Activated naive CD8-positive, alpha-beta T cell treated with anti-CD3 and anti-CD28 coated beads, Interleukin-2, amount 10 ng/mL, durations not matched to agents 7 days and 5 days (primary cell): Measurements from ENCODE around the gene SNRNP27. TPM values are rescaled to one million over a fixed set of nuclear protein-coding genes. Genes with fewer than 3 reads are reported as not detected.
"Not testable (repeated sequence)": the region's sequence is repeated elsewhere in the genome, so short reads cannot be mapped to it uniquely, and the experiment has no call there.

Experiments
- ATAC-seq: fragments of 150-1000 bp; cut with Tn5 transposase; one replicate; pipeline ENCODE4 v1.10.0; 2021; ENCODE audit warnings: low read depth, moderate library complexity
- POLR2A ChIA-PET: fragments of 350-600 bp; sonication (Branson Sonifier 250); formaldehyde crosslinking; loops from one replicate; lab custom pipeline; 2021; ENCODE audit warnings: antibody characterized with exemption; lab: Charles Lee
- DNase-seq: peaks from one replicate; pipeline ENCODE4 v3.0.0; 2021
- H3K27ac Mint-ChIP-seq: one replicate; pipeline ENCODE4 v1.8.0; 2022; ENCODE audit warnings: mild to moderate bottlenecking, mixed read lengths
- H3K27me3 Mint-ChIP-seq: one replicate; pipeline ENCODE4 v1.8.0; 2022; ENCODE audit warnings: mild to moderate bottlenecking, moderate library complexity, mixed read lengths
- H3K36me3 Mint-ChIP-seq: one replicate; pipeline ENCODE4 v1.8.0; 2021; ENCODE audit warnings: mild to moderate bottlenecking, mixed read lengths
- H3K4me1 Mint-ChIP-seq: one replicate; pipeline ENCODE4 v1.8.0; 2021; ENCODE audit warnings: mixed read lengths
- H3K4me3 Mint-ChIP-seq: one replicate; pipeline ENCODE4 v1.8.0; 2022; ENCODE audit warnings: mild to moderate bottlenecking, moderate library complexity, mixed read lengths
- H3K9me3 Mint-ChIP-seq: one replicate; pipeline ENCODE4 v1.8.0; 2021; ENCODE audit warnings: mixed read lengths
- total RNA-seq, 2 experiments: library from RNA; stranded (reverse); gene quantifications; one replicate each; pipeline ENCODE4 v1.2.3, GENCODE V29; 2021

Gene SNRNP27
- total RNA-seq, 2 experiments from 2014 or later = 46.0 to 54.4 TPM

DNA sequence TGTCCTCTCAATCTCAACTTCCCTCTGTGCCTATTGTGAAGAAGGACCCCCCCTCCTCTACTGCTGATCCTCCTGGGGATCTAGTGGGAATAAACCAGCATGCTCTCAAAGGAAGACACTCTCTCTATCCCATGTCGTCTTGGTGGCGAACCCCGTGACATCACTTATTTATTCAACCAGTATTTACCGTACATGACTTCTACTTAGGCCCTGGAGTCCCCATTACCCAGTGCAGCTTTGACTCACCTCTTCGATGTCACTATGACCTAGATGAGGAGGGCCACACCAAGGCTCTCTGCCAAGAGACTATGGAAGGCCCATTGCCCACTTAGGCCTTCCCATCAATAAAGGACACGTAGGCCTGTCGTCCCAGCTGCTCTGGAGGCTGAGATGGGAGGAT, 51.0 kb downstream of the SNRNP27 start:
- DNase-seq (no peak), ATAC-seq (no peak)
- H3K27ac Mint-ChIP-seq = no peak overlapping the region
- H3K27me3 Mint-ChIP-seq = peaks cover 3% of the 10 kb centered on the region
- H3K4me1 Mint-ChIP-seq = peaks cover 25% of the 10 kb centered on the region
- POLR2A ChIA-PET = interaction anchor here (0.7 to 1.2 kb wide), 2 partner anchors 99 to 198 kb away, joined by 3 to 4 read pairs; no protein-coding TSS in a partner anchor
- H3K9me3 Mint-ChIP-seq = no peaks in the 10 kb centered on the region
- H3K4me3 Mint-ChIP-seq = no peak overlapping the region
- peaks cover 9% of the 10 kb centered on the region for H3K36me3 Mint-ChIP-seq

DNA sequence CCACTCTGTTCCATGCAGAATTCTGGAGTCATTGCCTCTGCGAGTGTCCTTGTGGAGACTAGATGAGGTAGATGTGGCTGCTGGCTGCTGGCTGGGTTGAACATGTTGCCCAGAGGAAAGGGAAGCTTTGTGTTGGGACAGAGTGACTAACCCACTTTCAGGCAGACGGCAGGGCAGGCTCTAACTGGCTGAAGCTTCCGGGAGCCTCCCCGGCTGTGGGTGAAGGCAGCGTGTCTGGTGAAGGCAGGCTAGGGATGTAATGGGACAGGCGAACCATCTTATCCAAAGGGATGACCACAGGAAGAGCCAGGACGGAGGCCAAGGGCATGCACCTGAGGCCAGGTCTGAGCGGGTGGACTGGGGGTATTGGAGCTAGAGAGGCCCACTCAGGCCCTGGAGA, 51.7 kb downstream of the SNRNP27 start:
- Mint-ChIP-seq H3K36me3 (peaks cover 9% of the 10 kb centered on the region), H3K9me3 (no peaks in the 10 kb centered on the region), H3K27ac (peak overlapping the region; percentile 80), H3K4me1 (peaks cover 25% of the 10 kb centered on the region), H3K4me3 (no peak overlapping the region), H3K27me3 (peaks cover 3% of the 10 kb centered on the region)
- POLR2A ChIA-PET = interaction anchor here (0.7 to 1.8 kb wide), 5 partner anchors 11 to 197 kb away, joined by 3 to 10 read pairs (median 4); partner anchors contain the start of gene MXD1
- ATAC-seq (no peak), DNase-seq (no peak)

DNA sequence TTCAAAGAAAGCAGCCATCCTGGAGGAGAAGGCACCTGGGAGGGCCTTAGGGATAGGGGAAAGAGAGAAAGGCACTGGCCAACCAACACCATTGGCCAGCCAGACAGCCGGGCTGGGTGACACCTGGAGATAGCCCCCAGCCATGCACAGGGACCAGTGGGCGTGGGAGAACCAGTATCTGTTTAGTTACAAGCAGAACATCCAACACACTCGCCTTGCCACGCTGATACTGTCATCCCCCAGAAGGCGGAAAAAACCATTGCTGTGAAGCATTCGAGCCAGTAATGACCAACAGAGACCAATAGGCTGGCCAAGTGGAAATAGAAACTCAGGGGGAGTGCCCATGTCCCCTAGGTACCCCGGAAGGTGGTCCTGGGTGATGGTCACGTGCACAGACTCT, 52.2 kb downstream of the SNRNP27 start:
- POLR2A ChIA-PET = interaction anchor here (0.5 to 2.0 kb wide), 10 partner anchors 8 to 197 kb away, joined by 3 to 10 read pairs (median 4); partner anchors contain the start of gene MXD1
- peaks cover 3% of the 10 kb centered on the region for H3K27me3 Mint-ChIP-seq
- no peaks in the 10 kb centered on the region for H3K9me3 Mint-ChIP-seq
- DNase-seq (no peak), ATAC-seq (no peak)
- H3K4me3 Mint-ChIP-seq = peak overlapping the region; percentile 26
- H3K4me1 Mint-ChIP-seq = peaks cover 25% of the 10 kb centered on the region
- H3K36me3 Mint-ChIP-seq = peaks cover 7% of the 10 kb centered on the region
- peak overlapping the region; percentile 80 for H3K27ac Mint-ChIP-seq

DNA sequence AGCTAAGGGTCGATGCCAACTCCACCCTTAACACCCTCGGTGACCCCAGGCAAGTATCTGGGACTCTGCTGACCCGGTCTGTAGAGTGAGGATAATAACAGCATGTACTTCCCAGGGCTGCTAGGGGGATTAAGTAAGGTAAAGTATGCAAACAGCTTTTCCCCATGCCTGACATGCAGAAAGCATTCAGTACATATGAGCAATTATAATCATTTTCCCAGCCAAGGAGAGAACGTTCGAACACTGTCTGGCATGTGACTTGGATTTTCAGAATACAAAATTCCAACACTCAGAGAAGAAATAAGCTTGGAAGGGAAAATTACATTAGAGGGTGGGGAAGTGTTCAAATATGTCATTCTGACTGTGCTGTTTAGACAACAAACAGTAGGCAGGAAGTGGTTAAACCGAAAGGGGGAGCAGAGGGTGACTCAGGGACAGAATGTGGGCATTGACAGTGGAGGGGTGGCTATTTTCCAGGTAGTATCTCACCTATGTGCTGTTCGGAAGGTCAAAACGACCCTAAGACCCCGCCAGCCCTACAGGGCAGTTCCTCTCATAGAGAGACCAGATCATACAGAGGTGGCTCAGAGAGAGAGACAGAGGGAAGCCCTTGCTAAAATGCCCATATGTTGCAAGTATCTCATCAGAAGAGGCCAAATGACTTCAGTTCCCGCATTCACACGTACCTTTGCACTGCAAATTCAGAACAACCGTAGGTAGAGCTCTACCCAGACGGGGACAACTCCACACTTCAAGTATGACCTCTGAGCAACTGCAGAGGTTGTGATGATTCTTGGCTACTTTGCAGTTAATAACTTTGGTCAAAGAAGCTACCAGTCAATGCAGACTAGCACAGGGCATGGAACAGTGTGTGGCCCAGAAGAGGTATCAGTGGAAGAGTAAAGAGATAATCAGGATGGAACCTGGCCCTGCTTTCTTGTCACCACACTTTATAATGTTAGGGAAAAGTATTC, 52.9 kb downstream of the SNRNP27 start:
- DNase-seq (peak; percentile 52), ATAC-seq (peak; percentile 95)
- Mint-ChIP-seq H3K4me1 (peaks cover 25% of the 10 kb centered on the region), H3K36me3 (peaks cover 7% of the 10 kb centered on the region), H3K27ac (peak overlapping the region; percentile 83), H3K9me3 (no peaks in the 10 kb centered on the region), H3K27me3 (peaks cover 3% of the 10 kb centered on the region), H3K4me3 (peak overlapping the region; percentile 68)
- POLR2A ChIA-PET = interaction anchor here (0.5 to 2.0 kb wide), 11 partner anchors 8 to 197 kb away, joined by 3 to 10 read pairs (median 4); partner anchors contain the start of gene MXD1

- ATAC-seq (no peak), DNase-seq (no peak)
- POLR2A ChIA-PET = interaction anchor here (1.1 to 2.0 kb wide), 2 partner anchors 139 to 196 kb away, joined by 4 to 6 read pairs; no protein-coding TSS in a partner anchor
- Mint-ChIP-seq H3K27me3 (peaks cover 3% of the 10 kb centered on the region), H3K27ac (peak overlapping the region; percentile 66), H3K4me3 (no peak overlapping the region), H3K9me3 (no peaks in the 10 kb centered on the region), H3K36me3 (peaks cover 7% of the 10 kb centered on the region), H3K4me1 (peaks cover 25% of the 10 kb centered on the region)
Measured at GRCh38 chr2:69947325-69947931, 53.7 kb downstream of the SNRNP27 start.

DNA sequence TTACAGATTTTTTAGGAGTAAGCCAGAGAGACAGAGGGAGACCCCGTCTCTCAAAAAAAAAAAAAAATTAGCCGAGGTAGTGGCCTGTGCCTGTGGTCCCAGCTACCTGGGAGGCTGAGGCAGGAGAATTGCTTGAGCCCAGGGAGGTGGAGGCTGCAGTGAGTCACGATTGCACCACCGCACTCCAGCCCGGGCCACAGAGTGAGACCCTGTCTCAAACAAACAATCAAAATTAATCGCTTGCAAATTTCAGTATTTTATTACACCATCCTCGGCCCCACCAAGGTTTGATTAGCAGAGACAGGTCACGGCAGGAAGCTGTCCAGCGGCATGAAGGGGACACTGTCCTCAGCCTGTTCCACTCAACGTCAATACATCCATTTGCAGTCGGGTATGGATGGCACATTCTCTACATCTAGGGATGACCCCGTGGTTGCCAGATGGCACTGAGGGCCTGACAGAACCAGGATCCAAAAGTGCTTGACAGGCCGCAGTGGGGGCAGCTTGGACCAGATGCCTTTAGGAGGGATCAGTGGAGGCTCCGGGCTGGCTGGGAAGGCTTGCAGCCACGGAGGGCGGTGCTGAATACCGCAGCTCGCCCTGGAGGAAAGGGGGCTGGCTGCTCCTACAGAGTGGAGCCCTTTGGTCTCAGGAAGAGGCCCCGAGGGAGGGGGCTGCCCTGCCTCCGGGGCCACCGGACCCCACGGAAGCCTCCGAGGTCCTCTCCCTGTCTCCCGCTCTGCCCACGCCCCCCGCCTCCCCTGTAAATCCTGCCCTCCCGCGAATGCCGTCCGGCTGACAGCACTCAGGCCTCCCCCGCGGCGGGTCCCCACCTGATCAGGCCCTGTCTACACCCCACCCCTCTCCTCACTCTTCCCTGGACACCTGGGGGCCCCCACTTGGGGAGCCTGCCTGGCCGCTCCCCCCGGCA, 54.5 kb downstream of the SNRNP27 start:
- H3K27me3 Mint-ChIP-seq = peaks cover 3% of the 10 kb centered on the region
- H3K27ac Mint-ChIP-seq = no peak overlapping the region
- POLR2A ChIA-PET = interaction anchor here (2.0 kb wide), 1 partner anchor 195 kb away, joined by 6 read pairs; no protein-coding TSS in a partner anchor
- no peaks in the 10 kb centered on the region for H3K9me3 Mint-ChIP-seq
- peaks cover 4% of the 10 kb centered on the region for H3K36me3 Mint-ChIP-seq
- DNase-seq = no peak
- peaks cover 25% of the 10 kb centered on the region for H3K4me1 Mint-ChIP-seq
- H3K4me3 Mint-ChIP-seq = no peak overlapping the region
- no peak for ATAC-seq

GRCh38 chr2:69948963-69949645, 55.3 kb downstream of the SNRNP27 start:
- peaks cover 5% of the 10 kb centered on the region for H3K27me3 Mint-ChIP-seq
- POLR2A ChIA-PET = no interaction called here
- H3K9me3 Mint-ChIP-seq = no peaks in the 10 kb centered on the region
- peaks cover 3% of the 10 kb centered on the region for H3K36me3 Mint-ChIP-seq
- no peak overlapping the region for H3K27ac Mint-ChIP-seq
- H3K4me3 Mint-ChIP-seq = no peak overlapping the region
- DNase-seq (no peak), ATAC-seq (no peak)
- peaks cover 25% of the 10 kb centered on the region for H3K4me1 Mint-ChIP-seq

- peaks cover 8% of the 10 kb centered on the region for H3K27me3 Mint-ChIP-seq
- no peaks in the 10 kb centered on the region for H3K9me3 Mint-ChIP-seq
- ATAC-seq (no peak), DNase-seq (no peak)
- no peak overlapping the region for H3K27ac Mint-ChIP-seq
- peaks cover 3% of the 10 kb centered on the region for H3K36me3 Mint-ChIP-seq
- H3K4me3 Mint-ChIP-seq = no peak overlapping the region
- peaks cover 25% of the 10 kb centered on the region for H3K4me1 Mint-ChIP-seq
- POLR2A ChIA-PET = no interaction called here
Measured at GRCh38 chr2:69950241-69950640, 56.5 kb downstream of the SNRNP27 start.

DNA sequence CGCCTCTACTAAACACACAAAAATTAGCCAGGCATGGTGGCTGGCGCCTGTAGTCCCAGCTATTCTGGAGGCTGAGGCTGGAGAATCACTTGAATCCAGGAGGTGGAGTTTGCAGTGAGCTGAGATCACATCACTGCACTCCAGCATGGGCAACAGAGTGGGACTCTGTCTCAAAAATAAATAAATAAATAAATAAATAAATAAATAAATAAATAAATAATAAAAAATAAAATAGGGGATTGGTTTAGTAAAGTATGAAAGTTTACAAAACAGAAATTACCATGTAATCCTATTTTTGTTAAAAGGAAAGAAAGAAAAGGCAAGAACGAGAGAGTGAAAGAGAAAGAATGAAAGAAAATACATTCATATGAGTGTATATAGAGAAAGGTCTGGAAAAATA, 56.9 kb downstream of the SNRNP27 start:
- Mint-ChIP-seq H3K4me1 (peaks cover 22% of the 10 kb centered on the region), H3K27me3 (peaks cover 12% of the 10 kb centered on the region)
- DNase-seq, ATAC-seq, H3K36me3 Mint-ChIP-seq, H3K27ac Mint-ChIP-seq, H3K9me3 Mint-ChIP-seq, H3K4me3 Mint-ChIP-seq: not testable (repeated sequence)
- POLR2A ChIA-PET = interaction anchor here (1.1 kb wide), 1 partner anchor 118 kb away, joined by 3 read pairs; no protein-coding TSS in a partner anchor

DNA sequence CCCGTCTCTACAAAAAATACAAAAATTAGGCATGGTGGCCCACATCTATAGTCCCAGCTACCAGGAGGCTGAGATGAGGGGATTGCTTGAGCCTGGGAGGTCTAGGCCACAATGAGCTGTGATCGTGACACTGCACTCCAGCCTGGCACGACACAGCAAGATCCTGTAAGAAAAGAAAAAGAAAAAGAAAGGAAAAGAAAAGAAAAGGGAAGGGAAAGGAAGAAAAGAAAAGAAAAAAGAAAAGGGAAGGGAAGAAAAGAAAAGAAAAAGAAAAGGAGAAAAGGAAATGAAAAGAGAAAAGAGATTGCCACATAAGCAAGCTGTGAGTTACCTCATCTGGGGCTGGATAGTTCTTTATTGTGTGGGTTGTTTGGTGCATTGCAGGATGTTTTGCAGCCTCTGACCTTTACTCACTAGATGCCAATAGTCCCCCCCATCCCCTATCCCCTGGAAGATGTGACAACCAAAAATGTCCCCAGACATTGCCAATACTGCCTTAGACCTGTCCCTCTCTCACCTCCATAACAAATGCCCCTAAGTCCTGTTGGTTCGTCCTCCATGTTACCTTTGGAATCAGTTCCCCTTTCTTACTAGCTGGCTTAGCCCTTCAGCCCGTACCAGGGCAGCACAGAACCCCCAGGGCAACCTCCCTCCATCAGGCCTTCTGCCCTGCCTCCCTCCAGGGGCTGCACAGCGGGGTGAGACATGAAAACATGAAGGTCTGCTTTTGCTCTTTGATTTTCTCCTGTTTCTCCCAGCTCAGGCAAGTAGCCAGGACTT, 58.8 kb downstream of the SNRNP27 start:
- Mint-ChIP-seq H3K27ac (no peak overlapping the region), H3K9me3 (no peaks in the 10 kb centered on the region), H3K4me3 (no peak overlapping the region), H3K36me3 (peaks cover under 1% of the 10 kb centered on the region), H3K4me1 (peaks cover 3% of the 10 kb centered on the region), H3K27me3 (peaks cover 29% of the 10 kb centered on the region)
- POLR2A ChIA-PET = interaction anchor here (0.6 kb wide), 1 partner anchor 120 kb away, joined by 8 read pairs; no protein-coding TSS in a partner anchor
- DNase-seq = no peak
- no peak for ATAC-seq

- no peak overlapping the region for H3K27ac Mint-ChIP-seq
- H3K4me3 Mint-ChIP-seq = no peak overlapping the region
Measured at GRCh38 chr2:69954084-69954483, 60.3 kb downstream of the SNRNP27 start.

More at GRCh38 chr2:69954084-69954483, 60.3 kb downstream of the SNRNP27 start:
- Mint-ChIP-seq H3K9me3 (no peaks in the 10 kb centered on the region), H3K27me3 (peaks cover 29% of the 10 kb centered on the region), H3K4me1 (peaks cover 6% of the 10 kb centered on the region), H3K36me3 (no peaks in the 10 kb centered on the region)
- POLR2A ChIA-PET = no interaction called here
- no peak for DNase-seq
- ATAC-seq = no peak
